SK-N-DZ (cell line): Measurements from ENCODE around the gene CARHSP1.
A peak's percentile ranks its signal among the peaks of the same experiment; 100 is the strongest.
"Not testable (repeated sequence)": the region's sequence is repeated elsewhere in the genome, so short reads cannot be mapped to it uniquely, and the experiment has no call there.

Experiments used
- DNase-seq: peaks from one replicate; pipeline ENCODE4 v3.0.0-alpha.2; 2015; ENCODE audit warnings: low spot score

Gene CARHSP1

GRCh38 chr16:8893976-8894690 lies 25.3 kb upstream of the CARHSP1 start:
- DNase-seq, result no peak

GRCh38 chr16:8893426-8893825 lies 24.6 kb upstream of the CARHSP1 start:
- DNase-seq, result no peak

- no peak for DNase-seq
These were observed 23.3 kb upstream of the CARHSP1 start for GRCh38 chr16:8892101-8892575.

- no peak for DNase-seq
These were observed 21.7 kb upstream of the CARHSP1 start for GRCh38 chr16:8890549-8890921.

GRCh38 chr16:8889893-8890548 lies 21.2 kb upstream of the CARHSP1 start:
- no peak for DNase-seq

- no peak for DNase-seq
These were observed 20.4 kb upstream of the CARHSP1 start for GRCh38 chr16:8888951-8889892.

- no peak for DNase-seq
These were observed 19.2 kb upstream of the CARHSP1 start for GRCh38 chr16:8887952-8888560.

GRCh38 chr16:8887431-8887765 lies 18.6 kb upstream of the CARHSP1 start:
- no peak for DNase-seq

GRCh38 chr16:8886593-8887430 lies 18.0 kb upstream of the CARHSP1 start:
- no peak for DNase-seq

- peak; percentile 52 for DNase-seq
These were observed 17.1 kb upstream of the CARHSP1 start for GRCh38 chr16:8885674-8886592.

- DNase-seq, result no peak
These were observed 14.0 kb upstream of the CARHSP1 start for GRCh38 chr16:8882725-8883377.

GRCh38 chr16:8882041-8882617 lies 13.3 kb upstream of the CARHSP1 start, which contains the start of gene LITAFD:
LITAFD (plus strand) TSS chr16:8882351; CDS start chr16:8884356, 2,005 bp downstream.
- DNase-seq, result no peak

GRCh38 chr16:8880839-8881510 lies 12.2 kb upstream of the CARHSP1 start:
- DNase-seq, result no peak

GRCh38 chr16:8878523-8878911 lies 9.7 kb upstream of the CARHSP1 start:
- no peak for DNase-seq

GRCh38 chr16:8877894-8878522 lies 9.2 kb upstream of the CARHSP1 start:
- no peak for DNase-seq

GRCh38 chr16:8875317-8875716 lies 6.5 kb upstream of the CARHSP1 start:
- DNase-seq, result not testable (repeated sequence)

- DNase-seq, result no peak
These were observed 5.6 kb upstream of the CARHSP1 start for GRCh38 chr16:8874388-8874787.

GRCh38 chr16:8873866-8874195 lies 5.0 kb upstream of the CARHSP1 start:
- not testable (repeated sequence) for DNase-seq
